NCI-H1105 treated with DMSO at 0.1 percent for 48 hours (cell line): ENCODE measurements around the gene ZSWIM6.

Experiments used
- DNase-seq: peaks from one replicate; lab custom pipeline; 2025; lab: John Stamatoyannopoulos, UW

Gene ZSWIM6

GRCh38 chr5:61331407-61332357 is at the start of gene ZSWIM6:
Gene ZSWIM6 (plus strand): TSS chr5:61332258. CDS start chr5:61332273, 15 bp downstream.
- peak; percentile 90 for DNase-seq

- no peak for DNase-seq
Observed at GRCh38 chr5:61283471-61283870, 48.6 kb upstream of the ZSWIM6 start.

GRCh38 chr5:61285531-61285930 is 46.5 kb upstream of the ZSWIM6 start:
- DNase-seq, result no peak

GRCh38 chr5:61286446-61287132 is 45.5 kb upstream of the ZSWIM6 start:
- DNase-seq, result no peak

GRCh38 chr5:61287474-61287873 is 44.6 kb upstream of the ZSWIM6 start:
- no peak for DNase-seq

- no peak for DNase-seq
Observed at GRCh38 chr5:61289241-61289640, 42.8 kb upstream of the ZSWIM6 start.

GRCh38 chr5:61289669-61290306 is 42.3 kb upstream of the ZSWIM6 start:
- DNase-seq, result no peak

GRCh38 chr5:61290791-61291210 is 41.3 kb upstream of the ZSWIM6 start:
- DNase-seq, result no peak

GRCh38 chr5:61292062-61292657 is 39.9 kb upstream of the ZSWIM6 start:
- no peak for DNase-seq

GRCh38 chr5:61293071-61293470 is 39.0 kb upstream of the ZSWIM6 start:
- no peak for DNase-seq

- no peak for DNase-seq
Observed at GRCh38 chr5:61293873-61294272, 38.2 kb upstream of the ZSWIM6 start.

- DNase-seq, result no peak
Observed at GRCh38 chr5:61295365-61295764, 36.7 kb upstream of the ZSWIM6 start.

- DNase-seq, result no peak
Observed at GRCh38 chr5:61298066-61298465, 34.0 kb upstream of the ZSWIM6 start.

- no peak for DNase-seq
Observed at GRCh38 chr5:61298580-61298979, 33.5 kb upstream of the ZSWIM6 start.

GRCh38 chr5:61299261-61299681 is 32.8 kb upstream of the ZSWIM6 start:
- no peak for DNase-seq

- no peak for DNase-seq
Observed at GRCh38 chr5:61301341-61302199, 30.5 kb upstream of the ZSWIM6 start.

- no peak for DNase-seq
Observed at GRCh38 chr5:61302200-61302563, 29.9 kb upstream of the ZSWIM6 start.

- no peak for DNase-seq
Observed at GRCh38 chr5:61303346-61303745, 28.7 kb upstream of the ZSWIM6 start.

GRCh38 chr5:61304590-61305381 is 27.3 kb upstream of the ZSWIM6 start:
- no peak for DNase-seq

GRCh38 chr5:61306531-61307131 is 25.4 kb upstream of the ZSWIM6 start:
- DNase-seq, result no peak
